Trophoblast cell (in vitro differentiated cells and primary cell): ENCODE measurements around the gene PDE4D.

Experiments used
- DNase-seq, 2 donors: peaks; one replicate each; pipeline ENCODE4 v3.0.0-alpha.2; 2016
- H2AFZ ChIP-seq: 2 replicates; pipeline ENCODE4 v1.6.1; 2013; ENCODE audit warnings: low read length, moderate library complexity, mild to moderate bottlenecking; ENCODE audit not compliant: insufficient read depth, poor library complexity
- H2AK5ac ChIP-seq: 2 replicates; pipeline ENCODE4 v1.6.1; 2013; ENCODE audit warnings: mild to moderate bottlenecking, low read length
- H2BK120ac ChIP-seq: 2 replicates; pipeline ENCODE4 v1.6.1; 2013; ENCODE audit warnings: low read length, mild to moderate bottlenecking, moderate library complexity; ENCODE audit not compliant: insufficient read depth, poor library complexity
- H2BK12ac ChIP-seq: 2 replicates; pipeline ENCODE4 v1.6.1; 2013; ENCODE audit warnings: mild to moderate bottlenecking, low read length, moderate library complexity
- H2BK5ac ChIP-seq: 2 replicates; pipeline ENCODE4 v1.6.1; 2013; ENCODE audit warnings: low read length, low read depth, moderate library complexity, mild to moderate bottlenecking; ENCODE audit not compliant: poor library complexity
- H3K14ac ChIP-seq: 2 replicates; pipeline ENCODE4 v1.6.1; 2013; ENCODE audit warnings: mild to moderate bottlenecking, low read length
- H3K18ac ChIP-seq: 2 replicates; pipeline ENCODE4 v1.6.1; 2013; ENCODE audit warnings: mild to moderate bottlenecking, low read length
- H3K23ac ChIP-seq: 2 replicates; pipeline ENCODE4 v1.6.1; 2013; ENCODE audit warnings: low read length
- H3K27ac ChIP-seq: 2 replicates; pipeline ENCODE4 v1.5.1; 2013; ENCODE audit warnings: low read depth, mild to moderate bottlenecking, inconsistent platforms, low read length, moderate library complexity
- H3K27me3 ChIP-seq: 2 replicates; pipeline ENCODE4 v1.6.1; 2013; ENCODE audit warnings: inconsistent platforms, mild to moderate bottlenecking, low read length, moderate library complexity; ENCODE audit not compliant: insufficient read depth
- H3K36me3 ChIP-seq, 2 experiments: 1 replicate in 1 of 2; 2 replicates in 1 of 2; pipeline ENCODE4 v1.6.1; 2013; ENCODE audit warnings: low read length in 2 of 2, mild to moderate bottlenecking in 2 of 2, moderate library complexity in 1 of 2; ENCODE audit not compliant: insufficient read depth in 2 of 2, control insufficient read depth in 1 of 2
- H3K4ac ChIP-seq: 2 replicates; pipeline ENCODE4 v1.6.1; 2013; ENCODE audit warnings: low read depth, mild to moderate bottlenecking, low read length, moderate library complexity
- H3K4me1 ChIP-seq, 2 experiments: 1 replicate in 1 of 2; 2 replicates in 1 of 2; pipeline ENCODE4 v1.6.1; 2013; ENCODE audit warnings: low read length in 2 of 2, mild to moderate bottlenecking in 2 of 2, moderate library complexity in 1 of 2; ENCODE audit not compliant: insufficient read depth in 2 of 2, control insufficient read depth in 1 of 2
- H3K4me2 ChIP-seq: 2 replicates; pipeline ENCODE4 v1.6.1; 2013; ENCODE audit warnings: inconsistent platforms, mild to moderate bottlenecking, low read length, moderate library complexity
- H3K4me3 ChIP-seq: 2 replicates; pipeline ENCODE4 v1.5.1; 2013; ENCODE audit warnings: mild to moderate bottlenecking, low read depth, low read length, inconsistent platforms
- H3K79me1 ChIP-seq: one replicate; pipeline ENCODE4 v1.6.1; 2013; ENCODE audit warnings: low read length
- H3K79me2 ChIP-seq: 2 replicates; pipeline ENCODE4 v1.6.1; 2013; ENCODE audit warnings: low read length, mild to moderate bottlenecking; ENCODE audit not compliant: control insufficient read depth, insufficient read depth, poor library complexity
- H3K9ac ChIP-seq: 2 replicates; pipeline ENCODE4 v1.6.1; 2013; ENCODE audit warnings: mild to moderate bottlenecking, low read length
- H3K9me3 ChIP-seq: 2 replicates; pipeline ENCODE4 v1.6.1; 2013; ENCODE audit warnings: low read depth, mild to moderate bottlenecking, control low read depth, inconsistent platforms, low read length; ENCODE audit not compliant: insufficient read depth
- H4K12ac ChIP-seq: 2 replicates; pipeline ENCODE4 v1.6.1; 2013; ENCODE audit warnings: low read depth, mild to moderate bottlenecking, low read length, moderate library complexity
- H4K8ac ChIP-seq: 2 replicates; pipeline ENCODE4 v1.6.1; 2013; ENCODE audit warnings: low read depth, mild to moderate bottlenecking, low read length, moderate library complexity
- H4K91ac ChIP-seq: one replicate; pipeline ENCODE4 v1.6.1; 2013; ENCODE audit warnings: low read depth, mild to moderate bottlenecking, low read length, moderate library complexity
- WGBS: extraction: QIAGEN DNeasy Blood & Tissue Kit; methylation state at CpG from one replicate; pipeline ENCODE4 v1.1.7; 2013; ENCODE audit warnings: missing lambda C conversion rate; ENCODE audit not compliant: insufficient read length, insufficient coverage; ENCODE audit errors: extremely low coverage; 5-methylcytosine and 5-hydroxymethylcytosine counted together

The PDE4D gene

GRCh38 chr5:59715228-59715627 lies 178.3 kb downstream of the PDE4D start:
- H3K9ac ChIP-seq, result no peak overlapping the region
- no peak overlapping the region for H3K4me2 ChIP-seq
- no peak overlapping the region for H3K18ac ChIP-seq
- H3K27me3 ChIP-seq, result no peaks in the 10 kb centered on the region
- peaks cover 3 to 5% of the 10 kb centered on the region in 2 experiments for H3K36me3 ChIP-seq
- no peaks in the 10 kb centered on the region for H3K4me1 ChIP-seq
- WGBS, result no CpG with 5 or more reads among the region's 5 CpGs
- no peak overlapping the region for H3K27ac ChIP-seq
- H3K79me2 ChIP-seq, result no peaks in the 10 kb centered on the region
- H3K23ac ChIP-seq, result no peak overlapping the region
- no peak overlapping the region for H3K4ac ChIP-seq
- DNase-seq, result no peak
- H3K4me3 ChIP-seq, result no peak overlapping the region
- no peak overlapping the region for H2BK12ac ChIP-seq
- H4K8ac ChIP-seq, result no peak overlapping the region
- H4K91ac ChIP-seq, result no peak overlapping the region
- H3K79me1 ChIP-seq, result no peaks in the 10 kb centered on the region
- no peak overlapping the region for H2BK5ac ChIP-seq
- H3K14ac ChIP-seq, result no peak overlapping the region
- no peak overlapping the region for H2BK120ac ChIP-seq
- no peak overlapping the region for H2AK5ac ChIP-seq
- peaks cover 17% of the 10 kb centered on the region for H3K9me3 ChIP-seq
- H2AFZ ChIP-seq, result no peak overlapping the region
- no peak overlapping the region for H4K12ac ChIP-seq

GRCh38 chr5:59713498-59713844 lies 180.1 kb downstream of the PDE4D start:
- Histone ChIP-seq H3K36me3 (peaks cover 3 to 5% of the 10 kb centered on the region in 2 experiments), H3K9ac (no peak overlapping the region), H4K8ac (no peak overlapping the region), H2BK5ac (no peak overlapping the region), H2BK12ac (no peak overlapping the region), H2AK5ac (no peak overlapping the region), H3K4me3 (no peak overlapping the region), H3K23ac (no peak overlapping the region), H3K4ac (no peak overlapping the region), H3K18ac (no peak overlapping the region), H3K14ac (no peak overlapping the region), H3K79me1 (no peaks in the 10 kb centered on the region), H3K27ac (no peak overlapping the region), H4K12ac (no peak overlapping the region), H2AFZ (no peak overlapping the region), H2BK120ac (no peak overlapping the region), H3K27me3 (no peaks in the 10 kb centered on the region), H3K4me1 (peaks cover 0 to 3% of the 10 kb centered on the region in 2 experiments), H3K79me2 (no peaks in the 10 kb centered on the region), H3K9me3 (peaks cover 17% of the 10 kb centered on the region), H3K4me2 (no peak overlapping the region), H4K91ac (no peak overlapping the region)
- no CpG with 5 or more reads among the region's 6 CpGs for WGBS
- no peak for DNase-seq

GRCh38 chr5:59712836-59713497 lies 180.6 kb downstream of the PDE4D start:
- Histone ChIP-seq H3K27me3 (no peaks in the 10 kb centered on the region), H3K9ac (no peak overlapping the region), H4K12ac (no peak overlapping the region), H3K79me1 (no peaks in the 10 kb centered on the region), H3K36me3 (peaks cover 3 to 5% of the 10 kb centered on the region in 2 experiments), H3K4me1 (peaks cover 0 to 3% of the 10 kb centered on the region in 2 experiments), H4K91ac (no peak overlapping the region), H3K79me2 (no peaks in the 10 kb centered on the region), H3K14ac (no peak overlapping the region), H2BK5ac (no peak overlapping the region), H3K4me2 (no peak overlapping the region), H2BK12ac (no peak overlapping the region), H3K9me3 (peaks cover 17% of the 10 kb centered on the region), H2AFZ (no peak overlapping the region), H2BK120ac (no peak overlapping the region), H3K4me3 (no peak overlapping the region), H3K4ac (no peak overlapping the region), H3K18ac (no peak overlapping the region), H3K27ac (no peak overlapping the region), H3K23ac (no peak overlapping the region), H4K8ac (no peak overlapping the region), H2AK5ac (no peak overlapping the region)
- DNase-seq, result no peak
- WGBS, result no CpG with 5 or more reads among the region's 6 CpGs

GRCh38 chr5:59711310-59711709 lies 182.2 kb downstream of the PDE4D start:
- no peak overlapping the region for H4K8ac ChIP-seq
- H4K91ac ChIP-seq, result no peak overlapping the region
- no peak overlapping the region for H2AFZ ChIP-seq
- no peak overlapping the region for H3K4ac ChIP-seq
- no peaks in the 10 kb centered on the region for H3K79me2 ChIP-seq
- peaks cover 17% of the 10 kb centered on the region for H3K9me3 ChIP-seq
- no peak overlapping the region for H2BK5ac ChIP-seq
- WGBS, result no CpG with 5 or more reads among the region's 1 CpG
- H3K79me1 ChIP-seq, result no peaks in the 10 kb centered on the region
- peaks cover 3 to 5% of the 10 kb centered on the region in 2 experiments for H3K36me3 ChIP-seq
- no peak overlapping the region for H3K9ac ChIP-seq
- H4K12ac ChIP-seq, result no peak overlapping the region
- H3K27ac ChIP-seq, result no peak overlapping the region
- H2AK5ac ChIP-seq, result no peak overlapping the region
- no peak overlapping the region for H2BK120ac ChIP-seq
- no peak overlapping the region for H3K14ac ChIP-seq
- peaks cover 0 to 3% of the 10 kb centered on the region in 2 experiments for H3K4me1 ChIP-seq
- no peak overlapping the region for H2BK12ac ChIP-seq
- no peak overlapping the region for H3K23ac ChIP-seq
- no peaks in the 10 kb centered on the region for H3K27me3 ChIP-seq
- H3K4me2 ChIP-seq, result no peak overlapping the region
- H3K18ac ChIP-seq, result no peak overlapping the region
- no peak for DNase-seq
- H3K4me3 ChIP-seq, result no peak overlapping the region
